ENCODE results near the gene KIF24.

DNA sequence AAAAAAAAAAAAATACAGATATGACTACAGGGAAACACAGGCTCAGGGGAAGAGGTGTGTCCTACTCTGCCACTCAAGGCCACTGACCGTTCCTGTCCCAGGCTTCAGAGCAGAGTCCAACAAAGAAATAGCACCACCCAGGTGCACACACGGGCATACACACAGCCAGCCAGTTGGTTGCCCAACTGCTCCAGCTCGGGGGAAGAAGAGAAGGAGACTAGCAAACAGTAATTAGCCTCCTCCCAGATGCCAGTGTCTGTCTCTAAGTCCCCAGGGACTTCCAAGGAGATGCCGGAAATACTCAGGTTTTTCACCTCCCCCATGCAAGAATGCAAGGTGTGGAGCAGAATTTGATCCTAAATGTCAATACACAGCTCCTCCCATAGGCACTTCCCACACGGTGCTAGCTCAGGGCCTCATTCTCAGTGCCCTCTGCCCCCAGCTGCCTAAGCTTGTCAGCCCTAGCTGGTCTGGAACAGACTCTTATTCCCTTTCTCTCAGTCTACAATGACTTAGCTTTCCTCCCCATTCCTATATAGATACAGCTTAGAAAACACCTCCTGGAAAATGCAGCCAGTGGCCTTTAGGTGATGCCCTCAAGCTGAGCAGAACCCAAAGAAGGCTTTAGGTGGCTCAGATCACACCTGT lies 46.0 kb upstream of the KIF24 start:
- TF ChIP-seq PHF8 (conservative IDR thresholded peaks at IDR 0.05; ENCODE audit: low read depth, low read length), result no peak
- TF ChIP-seq, protein P1, sequence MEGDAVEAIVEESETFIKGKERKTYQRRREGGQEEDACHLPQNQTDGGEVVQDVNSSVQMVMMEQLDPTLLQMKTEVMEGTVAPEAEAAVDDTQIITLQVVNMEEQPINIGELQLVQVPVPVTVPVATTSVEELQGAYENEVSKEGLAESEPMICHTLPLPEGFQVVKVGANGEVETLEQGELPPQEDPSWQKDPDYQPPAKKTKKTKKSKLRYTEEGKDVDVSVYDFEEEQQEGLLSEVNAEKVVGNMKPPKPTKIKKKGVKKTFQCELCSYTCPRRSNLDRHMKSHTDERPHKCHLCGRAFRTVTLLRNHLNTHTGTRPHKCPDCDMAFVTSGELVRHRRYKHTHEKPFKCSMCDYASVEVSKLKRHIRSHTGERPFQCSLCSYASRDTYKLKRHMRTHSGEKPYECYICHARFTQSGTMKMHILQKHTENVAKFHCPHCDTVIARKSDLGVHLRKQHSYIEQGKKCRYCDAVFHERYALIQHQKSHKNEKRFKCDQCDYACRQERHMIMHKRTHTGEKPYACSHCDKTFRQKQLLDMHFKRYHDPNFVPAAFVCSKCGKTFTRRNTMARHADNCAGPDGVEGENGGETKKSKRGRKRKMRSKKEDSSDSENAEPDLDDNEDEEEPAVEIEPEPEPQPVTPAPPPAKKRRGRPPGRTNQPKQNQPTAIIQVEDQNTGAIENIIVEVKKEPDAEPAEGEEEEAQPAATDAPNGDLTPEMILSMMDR (IDR thresholded peaks at IDR 0.05; ENCODE audit: control extremely low read depth in 1 of 3, insufficient read depth in 1 of 3, low read depth in 1 of 3, low read length in 3 of 3), result no peak
- no peak for TF ChIP-seq ATF2 (IDR thresholded peaks at IDR 0.05; ENCODE audit: low read length)
- no peak for TF ChIP-seq CREB1 (IDR thresholded peaks at IDR 0.05)
- no peak for TF ChIP-seq CHD1 (IDR thresholded peaks at IDR 0.05; ENCODE audit: low read depth, low read length)
- no peak for TF ChIP-seq MAFK (IDR thresholded peaks at IDR 0.05; ENCODE audit: low read depth, low read length)
- no peak for TF ChIP-seq SUZ12 (IDR thresholded peaks at IDR 0.05; ENCODE audit: low read length)
- TF ChIP-seq SP1 (IDR thresholded peaks at IDR 0.05; ENCODE audit: low read depth, low read length), result peak; percentile 43; the same call in 1 of the 2 replicates
- TF ChIP-seq KDM1A (IDR thresholded peaks at IDR 0.05; ENCODE audit: borderline replicate concordance, low read length), result no peak

Data from H1 (cell line).